HEK293T (cell line): Measurements from ENCODE around the gene LOXL4.
"Not testable (repeated sequence)": the region's sequence is repeated elsewhere in the genome, so short reads cannot be mapped to it uniquely, and the experiment has no call there.

Experiments used
- BHLHE40 ChIP-seq: fragments of 450-650 bp; IDR thresholded peaks from 2 replicates; pipeline ENCODE4 v1.6.1; 2016; ENCODE audit warnings: mild to moderate bottlenecking, moderate library complexity, borderline replicate concordance
- FOXK2 ChIP-seq: fragments of 450-650 bp; IDR thresholded peaks from 2 replicates; pipeline ENCODE4 v1.6.1; 2016; ENCODE audit warnings: mild to moderate bottlenecking
- FOXM1 ChIP-seq: fragments of 450-650 bp; IDR thresholded peaks from 2 replicates; pipeline ENCODE4 v1.6.1; 2017; ENCODE audit warnings: mild to moderate bottlenecking, borderline replicate concordance
- LEF1 ChIP-seq: fragments of 450-650 bp; IDR thresholded peaks from 2 replicates; pipeline ENCODE4 v1.6.1; 2017; ENCODE audit warnings: mild to moderate bottlenecking, borderline replicate concordance
- SP1 ChIP-seq: fragments of 450-650 bp; IDR thresholded peaks from 2 replicates; pipeline ENCODE4 v1.6.1; 2017
- ZNF384 ChIP-seq: fragments of 450-650 bp; IDR thresholded peaks from 2 replicates; pipeline ENCODE4 v1.6.1; 2016

GRCh38 chr10:98227713-98228112 is 40.3 kb downstream of the LOXL4 start:
- TF ChIP-seq FOXK2, BHLHE40, FOXM1, ZNF384, LEF1, SP1: not testable (repeated sequence)
